AG09309 (cell line): Measurements from ENCODE around the gene TMEM94.
A peak's percentile ranks its signal among the peaks of the same experiment; 100 is the strongest.

Experiments used
- DNase-seq: peaks from one replicate; pipeline ENCODE4 v3.0.0-alpha.2; 2010; ENCODE audit warnings: low read depth
- H3K4me3 ChIP-seq: 2 replicates; pipeline ENCODE4 v1.5.1; 2011; ENCODE audit warnings: mild to moderate bottlenecking, low read depth, low read length, moderate library complexity; ENCODE audit not compliant: control insufficient read depth
- CTCF ChIP-seq: IDR thresholded peaks from 2 replicates; pipeline ENCODE4 v1.5.1; 2011; ENCODE audit warnings: mild to moderate bottlenecking, low read depth, low read length, inconsistent platforms; ENCODE audit not compliant: insufficient read depth, control insufficient read depth; ENCODE audit errors: missing control alignments

The TMEM94 gene

GRCh38 chr17:75511270-75511609 is 54.8 kb downstream of the TMEM94 start:
- no peak for TF ChIP-seq CTCF
- no peak overlapping the region for H3K4me3 ChIP-seq
- no peak for DNase-seq

- DNase-seq: no peak
Observed at GRCh38 chr17:75511610-75512575, 55.5 kb downstream of the TMEM94 start.

DNA sequence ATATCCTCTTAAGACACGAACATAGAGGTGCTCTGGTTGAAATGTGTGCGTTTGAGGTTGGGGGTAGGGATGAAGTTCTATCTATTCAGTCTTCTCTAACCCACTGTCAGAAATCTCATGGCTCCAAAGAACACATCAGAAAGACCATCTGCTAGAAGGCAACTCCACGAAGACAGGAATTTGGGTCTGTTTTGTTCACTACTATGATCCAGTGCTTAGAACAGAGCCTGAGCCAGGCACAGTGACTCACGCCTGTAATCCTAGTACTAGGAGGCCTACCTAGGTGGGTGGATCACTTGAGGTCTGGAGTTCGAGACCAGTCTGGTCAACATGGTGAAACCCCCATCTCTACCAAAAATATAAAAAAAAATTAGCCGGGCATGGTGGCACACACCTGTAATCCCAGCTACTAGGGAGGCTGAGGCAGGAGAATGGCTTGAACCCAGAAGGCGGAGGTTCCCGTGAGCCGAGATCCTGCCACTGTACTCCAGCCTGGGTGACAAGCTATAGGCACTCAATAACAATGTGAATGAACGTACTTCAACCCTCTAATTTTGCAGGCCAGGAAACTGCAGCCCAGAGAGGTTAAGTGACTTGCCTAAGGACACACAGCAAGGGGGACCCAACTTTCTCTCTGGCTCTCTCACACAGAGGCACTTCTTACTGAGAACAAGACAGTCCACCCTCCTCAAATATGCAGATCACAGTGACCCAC is 56.6 kb downstream of the TMEM94 start:
- no peak for DNase-seq
- TF ChIP-seq CTCF: no peak

More at GRCh38 chr17:75511610-75512575, 55.5 kb downstream of the TMEM94 start:
- no peak overlapping the region for H3K4me3 ChIP-seq
- TF ChIP-seq CTCF: no peak

GRCh38 chr17:75513641-75514000 is 57.2 kb downstream of the TMEM94 start:
- no peak for DNase-seq
- no peak overlapping the region for H3K4me3 ChIP-seq
- no peak for TF ChIP-seq CTCF

More for the DNA sequence above, 56.6 kb downstream of the TMEM94 start:
- no peak overlapping the region for H3K4me3 ChIP-seq

DNA sequence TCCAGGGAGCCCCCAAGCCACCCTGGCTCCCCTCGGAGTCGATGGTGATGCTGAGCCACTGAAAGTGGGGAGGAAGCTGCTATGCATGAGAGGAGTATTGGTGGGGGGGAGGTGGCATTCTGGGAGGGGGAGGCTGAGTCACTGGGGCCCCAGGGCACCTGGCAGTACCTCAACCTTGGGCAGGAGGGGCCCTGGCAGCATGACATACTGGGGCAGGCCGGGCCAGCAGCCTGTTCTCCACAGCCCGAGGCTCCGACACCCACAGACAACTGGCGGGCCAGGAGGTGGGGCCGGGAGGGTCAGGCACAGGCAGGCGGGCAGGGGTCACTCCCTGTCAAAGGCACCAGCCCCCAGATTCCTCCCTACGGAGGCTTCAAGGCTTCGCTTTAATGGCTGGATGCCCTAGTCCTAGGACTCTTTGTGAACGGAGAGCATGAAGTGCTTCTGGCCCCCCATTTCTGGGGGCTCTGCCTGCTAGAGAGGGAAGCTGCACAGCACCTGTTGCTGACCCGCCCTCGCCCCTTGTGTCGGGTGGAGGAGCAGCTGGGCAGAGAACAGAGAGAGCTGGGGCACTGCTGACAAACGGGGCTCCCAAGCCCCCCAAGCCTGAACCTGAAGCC is 58.0 kb downstream of the TMEM94 start:
- TF ChIP-seq CTCF: no peak
- no peak for DNase-seq
- peak overlapping the region; percentile 83 for H3K4me3 ChIP-seq

- H3K4me3 ChIP-seq: peak overlapping the region; percentile 83
- DNase-seq: no peak
- TF ChIP-seq CTCF: no peak
Observed at GRCh38 chr17:75514919-75515495, 58.6 kb downstream of the TMEM94 start.
